ENCODE data around the gene HIPK3.

GRCh38 chr11:33294797-33295196 lies 37.6 kb downstream of the HIPK3 start:
- TF ChIP-seq TAF1 (IDR thresholded peaks at IDR 0.05; ENCODE audit: borderline replicate concordance, low read depth, low read length) (no peak), POLR2A (IDR thresholded peaks at IDR 0.05; ENCODE audit: low read depth, low read length) (no peak)

Measured in GM12892 (cell line).